GM23338 (cell line): Measurements from ENCODE around the gene NCKAP1. TPM values are rescaled to one million over a fixed set of nuclear protein-coding genes. Genes with fewer than 3 reads are reported as not detected.

ENCODE experiments used
- ATAC-seq: fragments of 200-7000 bp; cut with Tn5 transposase; 3 replicates; pipeline ENCODE4 v1.9.1; 2020
- DNase-seq: peaks from one replicate; pipeline ENCODE4 v3.0.0-alpha.2; 2015; ENCODE audit warnings: low spot score
- H2AFZ ChIP-seq: fragments of 200-600 bp; sonication (generic); 2 replicates; pipeline ENCODE4 v1.8.0; 2016; ENCODE audit warnings: antibody characterized with exemption, mild to moderate bottlenecking, moderate library complexity
- H3F3A ChIP-seq: fragments of 200-600 bp; sonication (generic); replicated peaks from 2 replicates; pipeline ENCODE4 v1.8.0; 2017; ENCODE audit warnings: antibody characterized with exemption, mixed run types, low read depth
- H3K27ac ChIP-seq: fragments of 200-600 bp; sonication (generic); 2 replicates; pipeline ENCODE4 v1.6.1; 2016; ENCODE audit warnings: low read depth
- H3K27me3 ChIP-seq: fragments of 200-600 bp; sonication (generic); 2 replicates; pipeline ENCODE4 v1.8.0; 2016; ENCODE audit warnings: mild to moderate bottlenecking, mixed run types, moderate library complexity; ENCODE audit not compliant: insufficient read depth
- H3K36me3 ChIP-seq: fragments of 200-600 bp; sonication (generic); 2 replicates; pipeline ENCODE4 v1.8.0; 2016; ENCODE audit warnings: mild to moderate bottlenecking; ENCODE audit not compliant: insufficient read depth
- H3K4me1 ChIP-seq: fragments of 200-600 bp; sonication (generic); 2 replicates; pipeline ENCODE4 v1.8.0; 2016; ENCODE audit warnings: mild to moderate bottlenecking, moderate library complexity; ENCODE audit not compliant: insufficient read depth
- H3K4me2 ChIP-seq: fragments of 200-600 bp; sonication (generic); 2 replicates; pipeline ENCODE4 v1.7.1; 2017; ENCODE audit warnings: mixed run types
- H3K4me3 ChIP-seq: fragments of 200-600 bp; sonication (generic); 2 replicates; pipeline ENCODE4 v1.6.1; 2016; ENCODE audit warnings: mixed run types
- H3K79me2 ChIP-seq: fragments of 200-600 bp; sonication (generic); replicated peaks from 2 replicates; pipeline ENCODE4 v1.8.0; 2017; ENCODE audit warnings: mild to moderate bottlenecking; ENCODE audit not compliant: insufficient read depth
- H3K9me2 ChIP-seq: fragments of 200-600 bp; sonication (generic); 2 replicates; pipeline ENCODE4 v1.8.0; 2017; ENCODE audit not compliant: insufficient read depth
- H4K20me1 ChIP-seq: fragments of 200-600 bp; sonication (generic); replicated peaks from 2 replicates; pipeline ENCODE4 v1.8.0; 2017; ENCODE audit warnings: mild to moderate bottlenecking; ENCODE audit not compliant: insufficient read depth
- H3K27ac Mint-ChIP-seq: 2 replicates; pipeline ENCODE4 v1.8.0; 2020; ENCODE audit warnings: inconsistent platforms, mild to moderate bottlenecking, moderate library complexity, mixed read lengths
- H3K27me3 Mint-ChIP-seq: 3 replicates; pipeline ENCODE4 v1.8.0; 2022; ENCODE audit warnings: low read depth, mild to moderate bottlenecking, moderate library complexity, mixed read lengths, inconsistent platforms; ENCODE audit not compliant: insufficient read depth, poor library complexity
- H3K36me3 Mint-ChIP-seq: 3 replicates; pipeline ENCODE4 v1.8.0; 2021; ENCODE audit warnings: low read depth, mild to moderate bottlenecking, inconsistent platforms, moderate library complexity, mixed read lengths
- H3K4me1 Mint-ChIP-seq: 3 replicates; pipeline ENCODE4 v1.8.0; 2020; ENCODE audit warnings: mild to moderate bottlenecking, inconsistent platforms, mixed read lengths
- H3K4me3 Mint-ChIP-seq: 3 replicates; pipeline ENCODE4 v1.8.0; 2021; ENCODE audit warnings: moderate library complexity, mild to moderate bottlenecking, inconsistent platforms, mixed read lengths
- H3K9me3 Mint-ChIP-seq: 3 replicates; pipeline ENCODE4 v1.8.0; 2020; ENCODE audit warnings: moderate library complexity, mild to moderate bottlenecking, inconsistent platforms, mixed read lengths
- ETS1 ChIP-seq: IDR thresholded peaks from 2 replicates; pipeline ENCODE4 v1.6.1; 2016; ENCODE audit warnings: antibody characterized with exemption
- EZH2phosphoT487 ChIP-seq: fragments of 200-600 bp; sonication (generic); IDR thresholded peaks from one replicate; pipeline ENCODE4 v1.8.1; 2018; ENCODE audit warnings: antibody characterized with exemption; ENCODE audit not compliant: unreplicated experiment
- JUNB ChIP-seq: IDR thresholded peaks from one replicate; pipeline ENCODE4 v1.6.1; 2016; ENCODE audit warnings: antibody characterized with exemption; ENCODE audit not compliant: unreplicated experiment
- STAT1 ChIP-seq: IDR thresholded peaks from one replicate; pipeline ENCODE4 v1.6.1; 2016; ENCODE audit warnings: antibody characterized with exemption; ENCODE audit not compliant: unreplicated experiment
- ZNF114 ChIP-seq: fragments of 250-450 bp; sonication (Bioruptor Pico); IDR thresholded peaks from 2 replicates; pipeline ENCODE4 v1.5.0; 2020; ENCODE audit warnings: mild to moderate bottlenecking, moderate library complexity
- ZNF331 ChIP-seq: fragments of 250-450 bp; sonication (Bioruptor Pico); IDR thresholded peaks from 2 replicates; pipeline ENCODE4 v1.5.0; 2020; ENCODE audit warnings: low read depth, mild to moderate bottlenecking, moderate library complexity
- ZNF462 ChIP-seq: fragments of 250-450 bp; sonication (Bioruptor Pico); IDR thresholded peaks from 2 replicates; pipeline ENCODE4 v1.5.0; 2020; ENCODE audit warnings: mild to moderate bottlenecking, moderate library complexity
- polyA plus RNA-seq: library from polyadenylated mRNA; unstranded; fragments of >200 nt; fragmentation: Nextera tagmentation; extraction: Ambion mirVana; gene quantifications from 2 replicates; pipeline ENCODE4 v1.2.1, GENCODE V29; 2016
- total RNA-seq: library from RNA; depleted of rRNA; stranded (reverse); fragments of >200 nt; shearing (Covaris generic); gene quantifications from 2 replicates; pipeline ENCODE4 v1.2.3, GENCODE V29; 2014

NCKAP1 gene
- total and polyA plus RNA-seq, 2 experiments from 2014 or later: 53.8 to 157 TPM

- no peaks in the 10 kb centered on the region for H3K9me2 ChIP-seq
- H3K4me1 Mint-ChIP-seq: peaks cover 19% of the 10 kb centered on the region; the same call in 2 of the 3 replicates
- no peaks in the 10 kb centered on the region for H3F3A ChIP-seq
- peaks cover 11% of the 10 kb centered on the region; the same call in 1 of the 2 replicates for H4K20me1 ChIP-seq
- H3K27me3 Mint-ChIP-seq: peaks cover 2% of the 10 kb centered on the region
- H3K9me3 Mint-ChIP-seq: no peaks in the 10 kb centered on the region
- no peaks in the 10 kb centered on the region for H3K27me3 ChIP-seq
- H3K79me2 ChIP-seq: peaks cover 60% of the 10 kb centered on the region
- H3K4me1 ChIP-seq: peaks cover 17% of the 10 kb centered on the region; the same call in 1 of the 2 replicates
- no peak overlapping the region for H3K4me3 ChIP-seq
- H3K36me3 Mint-ChIP-seq: peaks cover 54% of the 10 kb centered on the region
- TF ChIP-seq ETS1: no peak
- TF ChIP-seq EZH2phosphoT487: no peak
- no peak for TF ChIP-seq ZNF114
- TF ChIP-seq JUNB: no peak
- TF ChIP-seq STAT1: no peak
- no peak for TF ChIP-seq ZNF331 (CRISPR knock-in tag)
- no peak for TF ChIP-seq ZNF462 (CRISPR knock-in tag)
- H2AFZ ChIP-seq: no peak overlapping the region
- no peak overlapping the region for H3K27ac Mint-ChIP-seq
- peaks cover 7% of the 10 kb centered on the region; the same call in 1 of the 2 replicates for H3K36me3 ChIP-seq
- no peak overlapping the region for H3K4me2 ChIP-seq
- no peak overlapping the region for H3K27ac ChIP-seq
- no peak overlapping the region for H3K4me3 Mint-ChIP-seq
- no peak for DNase-seq
- ATAC-seq: no peak
Observed at GRCh38 chr2:182999348-183000028, 38.8 kb downstream of the NCKAP1 start.
